ENCODE results near the gene CNPY4. TPM values are rescaled to one million over a fixed set of nuclear protein-coding genes. Genes with fewer than 3 reads are reported as not detected.

The CNPY4 gene
- total RNA-seq, 1 donor: 25.4 TPM

- H3K4me3 ChIP-seq (ENCODE audit: low read depth, low read length): peak within 1 kb of the TSS; percentile 77
- TF ChIP-seq, protein P1, sequence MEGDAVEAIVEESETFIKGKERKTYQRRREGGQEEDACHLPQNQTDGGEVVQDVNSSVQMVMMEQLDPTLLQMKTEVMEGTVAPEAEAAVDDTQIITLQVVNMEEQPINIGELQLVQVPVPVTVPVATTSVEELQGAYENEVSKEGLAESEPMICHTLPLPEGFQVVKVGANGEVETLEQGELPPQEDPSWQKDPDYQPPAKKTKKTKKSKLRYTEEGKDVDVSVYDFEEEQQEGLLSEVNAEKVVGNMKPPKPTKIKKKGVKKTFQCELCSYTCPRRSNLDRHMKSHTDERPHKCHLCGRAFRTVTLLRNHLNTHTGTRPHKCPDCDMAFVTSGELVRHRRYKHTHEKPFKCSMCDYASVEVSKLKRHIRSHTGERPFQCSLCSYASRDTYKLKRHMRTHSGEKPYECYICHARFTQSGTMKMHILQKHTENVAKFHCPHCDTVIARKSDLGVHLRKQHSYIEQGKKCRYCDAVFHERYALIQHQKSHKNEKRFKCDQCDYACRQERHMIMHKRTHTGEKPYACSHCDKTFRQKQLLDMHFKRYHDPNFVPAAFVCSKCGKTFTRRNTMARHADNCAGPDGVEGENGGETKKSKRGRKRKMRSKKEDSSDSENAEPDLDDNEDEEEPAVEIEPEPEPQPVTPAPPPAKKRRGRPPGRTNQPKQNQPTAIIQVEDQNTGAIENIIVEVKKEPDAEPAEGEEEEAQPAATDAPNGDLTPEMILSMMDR (IDR thresholded peaks at IDR 0.05; ENCODE audit: insufficient read depth, low read length): no peak
- DNase-seq (ENCODE audit: low read depth): peak; percentile 73
These were observed 39.0 kb downstream of the CNPY4 start, which contains the start of gene TRAPPC14 for GRCh38 chr7:100158229-100159098. TSS of gene TRAPPC14 (minus strand) at chr7:100158723. CDS start at chr7:100158499, 224 bp downstream.

DNA sequence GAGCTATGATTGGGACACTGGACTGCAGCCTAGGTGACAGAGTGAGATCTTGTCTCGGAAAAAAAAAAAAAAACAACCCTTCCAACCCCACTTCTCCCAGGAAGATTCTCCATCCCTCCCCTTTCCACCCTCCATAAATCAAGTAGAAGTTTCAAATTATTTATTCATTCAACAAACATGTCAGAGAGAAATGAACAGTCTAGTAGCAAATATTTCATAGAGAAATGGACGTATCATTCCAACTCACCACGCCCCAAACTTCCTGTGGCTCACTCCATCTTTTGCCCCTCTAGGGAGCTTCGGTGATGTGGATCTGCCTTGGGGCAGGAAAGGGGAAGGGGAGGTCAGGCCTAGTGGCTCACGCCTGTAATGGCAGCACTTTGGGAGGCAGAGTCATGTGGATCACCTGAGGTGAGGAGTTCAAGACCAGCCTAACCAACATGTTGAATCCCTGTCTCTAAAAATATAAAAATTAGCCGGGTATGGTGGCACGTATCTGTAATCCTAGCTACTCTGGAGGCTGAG lies 39.7 kb downstream of the CNPY4 start:
- no peak for DNase-seq (ENCODE audit: low read depth)
- TF ChIP-seq, protein P1 (IDR thresholded peaks at IDR 0.05; ENCODE audit: insufficient read depth, low read length): no peak
- H3K4me3 ChIP-seq (ENCODE audit: low read depth, low read length): peak overlapping the region; percentile 77

- DNase-seq (ENCODE audit: low read depth): no peak
- no peak overlapping the region for H3K4me3 ChIP-seq (ENCODE audit: low read depth, low read length)
- TF ChIP-seq, protein P1 (IDR thresholded peaks at IDR 0.05; ENCODE audit: insufficient read depth, low read length): no peak
These were observed 40.6 kb downstream of the CNPY4 start for GRCh38 chr7:100160067-100160466.

GRCh38 chr7:100163006-100163531 lies 43.6 kb downstream of the CNPY4 start:
- DNase-seq (ENCODE audit: low read depth): no peak
- TF ChIP-seq, protein P1 (IDR thresholded peaks at IDR 0.05; ENCODE audit: insufficient read depth, low read length): no peak
- H3K4me3 ChIP-seq (ENCODE audit: low read depth, low read length): no peak overlapping the region

DNA sequence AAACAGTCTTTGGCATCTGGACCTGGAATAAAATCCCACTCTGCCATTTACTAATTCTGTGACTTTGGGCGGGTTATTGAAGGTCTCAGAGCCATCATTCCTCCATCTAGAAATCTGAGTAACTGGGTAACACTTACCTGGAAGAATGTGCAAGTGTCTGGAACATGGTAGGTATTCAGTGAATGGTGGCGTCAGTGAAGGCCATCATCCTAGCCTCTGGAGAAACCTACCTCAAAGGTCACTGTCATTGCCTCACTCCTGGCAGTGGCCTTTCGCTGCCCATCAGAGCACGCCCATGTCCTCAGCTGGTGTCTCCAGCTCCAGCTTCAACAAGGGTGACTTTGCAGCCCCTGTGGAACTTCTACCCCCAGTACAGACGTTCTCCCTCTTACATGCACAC lies 44.4 kb downstream of the CNPY4 start:
- no peak for DNase-seq (ENCODE audit: low read depth)
- H3K4me3 ChIP-seq (ENCODE audit: low read depth, low read length): no peak overlapping the region
- TF ChIP-seq, protein P1 (IDR thresholded peaks at IDR 0.05; ENCODE audit: insufficient read depth, low read length): no peak

DNA sequence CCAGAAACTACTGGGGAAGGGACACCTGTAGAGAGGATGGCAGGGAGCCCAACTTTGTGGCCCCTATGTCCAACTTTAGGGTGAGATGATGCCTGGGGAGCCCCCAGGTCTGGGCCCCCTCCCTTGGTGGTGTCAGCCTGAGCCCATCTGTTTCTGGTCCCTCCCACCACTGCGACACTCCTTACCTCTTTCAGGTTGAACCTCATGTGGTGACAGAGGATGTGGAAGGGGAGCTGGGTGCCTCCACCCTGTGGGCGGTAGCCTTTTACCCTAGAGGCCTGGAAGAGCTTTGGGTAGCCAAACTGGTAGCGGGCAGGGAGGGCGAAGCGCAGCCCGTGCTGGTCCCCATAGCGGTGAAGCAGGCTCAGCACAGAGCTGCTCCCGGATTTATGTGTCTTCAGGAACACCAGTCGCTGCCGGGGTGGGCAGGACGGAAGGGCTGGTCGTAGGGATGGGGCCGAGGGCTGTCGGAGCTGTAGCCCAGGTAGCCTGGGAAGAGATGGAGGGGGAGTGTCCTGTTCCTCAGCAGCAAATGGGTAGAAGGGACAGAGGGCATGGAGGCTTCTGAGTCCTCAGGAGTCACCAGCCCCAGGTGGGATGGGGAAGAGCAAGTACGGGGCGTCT lies 47.0 kb downstream of the CNPY4 start:
- TF ChIP-seq, protein P1 (IDR thresholded peaks at IDR 0.05; ENCODE audit: insufficient read depth, low read length): no peak
- no peak overlapping the region for H3K4me3 ChIP-seq (ENCODE audit: low read depth, low read length)
- no peak for DNase-seq (ENCODE audit: low read depth)
